Mesenteric fat pad (tissue), 1 donor: ENCODE data around the gene NTF3. TPM values are rescaled to one million over a fixed set of nuclear protein-coding genes. Genes with fewer than 3 reads are reported as not detected.

Experiments used
- DNase-seq: peaks from one replicate; pipeline ENCODE4 v3.0.0-alpha.2; 2020; ENCODE audit warnings: low spot score
- total RNA-seq: library from RNA; stranded (reverse); fragmentation: NEBNext Ultra II Directional; extraction: Animal tissue kit (Norgen Biotek cat#: 25700); gene quantifications from one replicate; pipeline ENCODE4 v1.2.1, GENCODE V29; 2021
- donor health status: DM: yes; HTN: yes; CAD: no.

Gene NTF3
- total RNA-seq, 1 donor from 2014 or later, result 0.84 TPM

DNA sequence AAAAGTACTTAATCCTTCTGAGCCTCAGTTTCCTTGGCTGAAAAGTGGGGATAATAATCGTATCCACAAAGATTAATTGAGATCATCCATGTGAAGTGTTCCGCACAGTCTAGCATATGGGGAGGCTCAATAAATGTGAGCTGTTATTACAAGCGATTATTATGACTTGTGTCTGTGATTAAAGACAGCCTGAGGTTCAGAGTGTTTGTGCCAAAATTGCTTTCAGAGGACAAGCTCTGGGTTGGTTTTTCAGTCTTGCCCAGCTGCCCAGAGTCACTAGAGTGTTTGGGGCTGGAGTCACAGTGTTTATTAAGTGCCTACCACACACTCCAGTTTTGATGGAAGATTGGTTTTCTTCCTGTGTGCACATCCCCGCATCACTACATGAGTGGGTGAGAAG is 53.5 kb downstream of the NTF3 start:
- no peak for DNase-seq

DNA sequence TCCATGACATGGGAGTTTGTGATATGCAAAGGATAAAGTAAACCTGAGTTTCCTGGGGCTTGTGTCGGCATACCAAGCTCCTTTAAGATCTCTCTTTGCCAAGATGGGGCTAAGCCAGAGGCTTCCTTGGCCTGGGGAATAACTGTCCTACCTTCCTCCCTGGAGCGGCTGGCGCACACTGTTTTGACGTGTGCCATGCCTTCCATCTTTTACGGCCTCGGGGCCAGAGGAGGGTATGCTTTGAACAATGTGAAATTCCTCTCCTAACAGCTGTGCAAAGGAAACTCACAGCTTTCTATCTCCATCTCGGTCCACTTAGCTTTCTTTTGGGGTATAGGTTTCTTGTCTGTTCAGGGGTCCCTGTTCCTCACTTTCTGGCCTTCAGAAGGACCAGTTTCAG is 55.2 kb downstream of the NTF3 start:
- no peak for DNase-seq

DNA sequence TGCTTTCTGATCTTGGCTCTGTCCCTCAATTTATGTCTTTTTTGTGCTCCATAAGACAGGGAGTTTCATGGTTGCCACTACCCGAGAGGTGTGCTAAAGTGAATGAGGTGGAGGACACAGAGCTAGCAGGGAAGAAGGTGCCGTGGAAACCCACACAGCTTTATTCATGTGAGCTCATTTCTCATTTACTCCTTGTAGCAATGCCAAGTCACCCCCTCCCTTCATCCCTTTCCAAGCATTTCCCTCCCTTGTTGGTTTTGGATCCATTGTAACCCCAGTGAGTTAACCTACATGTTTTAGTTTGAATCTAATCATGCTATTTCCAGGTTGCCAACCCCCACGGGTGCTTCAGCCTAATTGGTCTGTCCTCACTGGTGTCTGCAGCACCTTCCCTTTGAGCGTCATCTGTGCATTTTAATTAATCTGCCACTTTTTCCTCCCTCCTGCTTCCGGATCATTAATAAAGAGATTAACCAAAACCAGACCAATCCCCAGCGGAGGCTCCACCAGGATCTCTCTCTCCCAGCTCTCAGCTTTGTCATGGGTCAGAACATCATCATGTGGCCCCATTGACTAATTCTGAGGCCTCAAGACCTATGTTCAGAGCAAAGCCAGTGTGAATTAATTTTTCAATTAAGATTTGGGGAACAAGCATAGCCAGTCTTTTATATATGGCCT is 56.2 kb downstream of the NTF3 start:
- no peak for DNase-seq

DNA sequence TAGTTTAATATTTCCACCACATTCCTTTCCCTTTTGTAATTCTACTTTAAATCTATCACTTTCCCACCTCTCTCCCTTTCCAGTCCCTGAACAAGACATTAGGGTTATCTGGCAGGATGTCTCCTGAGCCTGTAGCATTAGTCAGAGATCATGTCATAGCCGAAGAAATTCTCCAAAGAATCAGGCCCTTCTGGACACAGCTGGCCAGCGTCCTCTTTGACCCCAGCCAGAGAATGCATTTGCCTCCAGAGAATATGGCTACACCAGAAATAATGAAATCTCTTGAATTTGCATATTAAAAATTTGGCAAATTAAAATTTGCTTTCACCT is 56.7 kb downstream of the NTF3 start:
- DNase-seq, result no peak

DNA sequence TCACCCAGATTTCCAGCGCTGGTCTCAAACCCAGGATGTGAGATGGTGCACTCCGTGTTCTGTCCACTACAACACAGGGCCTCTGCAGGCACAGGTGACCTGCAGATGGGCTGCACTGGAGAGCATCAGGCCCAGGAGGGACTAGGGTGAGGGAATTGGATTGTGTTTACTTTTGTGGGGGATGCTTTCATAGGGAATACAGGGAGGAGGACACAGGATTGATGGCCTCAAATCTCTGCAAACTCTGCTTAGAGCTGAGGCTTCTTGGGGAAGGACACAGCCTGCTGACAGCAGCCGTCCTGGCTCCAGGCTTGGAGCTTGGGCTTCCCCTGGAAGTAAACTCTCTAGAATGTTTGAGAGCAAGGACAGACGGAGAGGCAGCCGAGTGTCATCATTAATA is 57.1 kb downstream of the NTF3 start:
- no peak for DNase-seq

DNA sequence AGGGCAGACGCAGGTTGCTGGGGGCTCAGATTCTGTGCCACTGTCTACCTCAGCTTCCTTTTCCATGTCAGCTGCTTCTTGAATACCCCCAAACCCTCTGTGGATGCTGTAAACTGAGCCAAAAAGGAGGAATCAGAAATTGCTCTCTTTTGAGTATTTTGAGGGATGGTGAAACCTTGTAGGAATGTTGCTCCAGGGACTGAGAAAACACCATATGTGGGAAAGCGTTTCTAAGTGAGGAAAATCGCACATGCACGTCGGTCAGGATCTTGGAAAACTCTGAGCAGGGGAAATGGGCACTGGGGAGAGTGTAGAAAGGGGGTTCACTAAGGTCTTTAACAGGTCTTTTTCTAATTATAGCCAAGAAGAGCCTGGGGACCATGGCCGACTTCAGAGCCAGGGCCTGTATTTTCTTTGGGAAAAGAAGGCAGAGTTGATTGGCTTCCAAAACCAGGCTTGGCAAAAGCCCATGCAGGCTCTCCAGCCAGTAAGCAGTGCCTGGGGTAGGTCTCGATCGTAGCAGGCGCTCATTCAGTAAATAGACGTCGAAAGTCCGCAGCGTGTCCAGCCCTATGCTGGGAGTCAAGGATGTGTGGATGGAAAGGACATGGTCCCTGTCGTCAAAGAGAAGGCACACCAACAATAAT is 58.0 kb downstream of the NTF3 start:
- DNase-seq, result no peak

DNA sequence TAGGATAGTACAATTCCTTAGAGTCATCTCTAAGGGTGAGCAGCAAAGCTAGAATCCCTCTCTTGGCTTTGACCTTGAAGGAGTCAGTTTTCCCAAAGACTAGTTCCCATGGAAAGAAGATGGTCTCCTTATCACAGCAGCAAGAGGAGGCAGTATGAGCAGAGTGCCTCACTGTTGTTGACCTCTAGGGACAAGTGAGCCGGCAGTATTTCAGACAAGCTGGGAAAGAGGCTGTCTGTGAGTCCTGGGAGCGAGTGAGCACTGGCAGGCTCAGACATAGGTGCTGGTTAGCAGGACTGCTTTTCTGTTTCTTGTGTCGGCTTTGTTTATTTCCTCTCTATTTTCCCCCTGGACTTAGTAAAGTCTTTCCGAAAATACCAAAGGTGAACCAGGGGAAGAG is 60.7 kb downstream of the NTF3 start:
- DNase-seq, result no peak

DNA sequence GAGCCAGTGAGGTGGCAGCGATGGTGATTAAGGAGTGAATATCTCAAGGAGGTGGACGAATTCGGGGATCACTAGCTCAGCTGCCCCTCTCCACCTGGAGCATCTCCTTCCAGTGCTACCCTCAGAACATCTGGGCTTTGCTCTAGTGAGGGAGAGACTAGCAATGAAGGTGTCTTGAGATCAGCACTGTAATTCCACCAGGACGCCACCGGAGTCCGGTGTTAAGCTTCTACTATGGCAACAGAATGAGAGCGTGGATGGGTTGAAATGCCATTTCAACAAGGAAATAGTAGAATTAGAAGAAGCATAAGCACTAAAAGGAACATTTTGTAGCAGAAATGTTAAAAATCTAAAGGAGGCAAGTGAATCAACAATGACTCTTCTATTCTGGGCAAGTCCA is 61.1 kb downstream of the NTF3 start:
- DNase-seq, result no peak

DNA sequence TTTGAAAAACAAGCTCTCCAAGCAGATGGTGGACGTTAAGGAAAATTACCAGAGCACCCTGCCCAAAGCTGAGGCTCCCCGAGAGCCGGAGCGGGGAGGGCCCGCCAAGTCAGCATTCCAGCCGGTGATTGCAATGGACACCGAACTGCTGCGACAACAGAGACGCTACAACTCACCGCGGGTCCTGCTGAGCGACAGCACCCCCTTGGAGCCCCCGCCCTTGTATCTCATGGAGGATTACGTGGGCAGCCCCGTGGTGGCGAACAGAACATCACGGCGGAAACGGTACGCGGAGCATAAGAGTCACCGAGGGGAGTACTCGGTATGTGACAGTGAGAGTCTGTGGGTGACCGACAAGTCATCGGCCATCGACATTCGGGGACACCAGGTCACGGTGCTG is 62.4 kb downstream of the NTF3 start:
- no peak for DNase-seq

DNA sequence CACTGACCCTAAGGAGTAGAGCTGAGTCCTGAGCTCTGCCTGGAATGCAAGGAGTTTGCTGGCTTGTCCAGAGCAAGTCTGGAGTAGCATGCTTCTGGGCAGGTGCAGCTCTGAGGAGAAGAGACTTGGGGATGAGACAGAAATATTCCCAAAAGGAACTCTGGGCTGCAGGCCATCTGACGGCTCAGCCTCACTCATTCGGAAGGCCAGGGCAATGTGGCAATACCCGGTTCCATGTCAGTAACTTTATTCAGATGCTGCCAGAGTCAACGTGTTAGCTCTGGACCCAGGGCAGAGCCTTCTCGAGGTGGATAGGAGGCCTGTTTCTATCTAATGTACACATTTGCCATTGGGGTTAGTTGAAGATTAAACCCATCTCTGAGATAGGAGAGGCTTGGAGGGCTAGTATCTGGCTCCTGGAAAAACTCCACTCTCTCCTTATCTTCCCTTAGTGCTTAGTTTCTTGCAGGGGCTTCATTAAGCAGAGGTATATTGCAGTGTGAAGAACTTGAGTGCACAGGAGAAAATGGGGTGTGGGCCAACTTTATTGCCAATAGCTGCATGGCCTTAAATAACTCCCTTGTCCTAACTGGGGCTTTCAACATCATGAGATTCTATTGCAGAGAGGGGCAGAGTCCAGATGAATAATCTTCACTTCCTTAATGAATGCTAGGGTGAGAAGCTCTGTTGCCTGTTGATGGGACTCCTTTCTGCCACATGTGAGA is 65.6 kb downstream of the NTF3 start:
- no peak for DNase-seq

DNA sequence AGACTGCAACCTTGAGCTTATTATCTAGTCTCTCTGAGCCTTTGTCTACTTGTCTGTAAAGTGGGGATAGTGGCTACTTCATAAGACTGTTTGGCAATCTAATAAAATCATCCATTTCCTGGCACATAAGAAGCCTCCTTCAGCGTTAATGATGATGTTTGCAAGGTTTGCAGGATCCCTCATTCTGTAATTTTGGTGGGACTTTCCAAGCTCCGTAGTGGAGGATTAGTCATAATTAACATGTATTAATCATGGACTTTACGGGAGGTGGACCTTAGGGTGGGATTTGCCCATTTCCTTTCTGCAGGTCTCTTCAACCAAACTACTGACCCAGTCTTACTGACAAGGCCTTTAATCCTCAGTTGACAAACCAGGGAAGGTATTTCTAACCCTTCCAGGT is 66.2 kb downstream of the NTF3 start:
- DNase-seq, result no peak

DNA sequence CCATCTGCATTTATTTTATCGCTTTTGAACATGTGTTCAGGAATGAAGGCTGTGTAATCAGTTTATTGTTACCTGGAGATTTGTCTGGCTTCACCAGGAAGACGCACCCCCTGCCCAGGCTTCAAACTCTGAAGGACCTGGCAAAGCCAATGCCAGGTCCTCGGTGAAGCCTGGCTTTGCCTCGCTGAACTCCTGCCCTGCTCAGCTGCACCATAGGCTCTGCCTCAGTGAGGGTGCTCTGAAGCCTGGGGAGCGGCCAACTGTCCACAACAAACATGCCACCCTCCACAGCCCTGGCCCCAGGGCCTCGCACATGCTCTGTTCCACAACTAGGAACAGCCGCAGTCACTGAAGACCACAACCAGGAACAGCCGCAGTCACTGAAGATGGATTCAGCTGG is 66.9 kb downstream of the NTF3 start:
- no peak for DNase-seq

DNA sequence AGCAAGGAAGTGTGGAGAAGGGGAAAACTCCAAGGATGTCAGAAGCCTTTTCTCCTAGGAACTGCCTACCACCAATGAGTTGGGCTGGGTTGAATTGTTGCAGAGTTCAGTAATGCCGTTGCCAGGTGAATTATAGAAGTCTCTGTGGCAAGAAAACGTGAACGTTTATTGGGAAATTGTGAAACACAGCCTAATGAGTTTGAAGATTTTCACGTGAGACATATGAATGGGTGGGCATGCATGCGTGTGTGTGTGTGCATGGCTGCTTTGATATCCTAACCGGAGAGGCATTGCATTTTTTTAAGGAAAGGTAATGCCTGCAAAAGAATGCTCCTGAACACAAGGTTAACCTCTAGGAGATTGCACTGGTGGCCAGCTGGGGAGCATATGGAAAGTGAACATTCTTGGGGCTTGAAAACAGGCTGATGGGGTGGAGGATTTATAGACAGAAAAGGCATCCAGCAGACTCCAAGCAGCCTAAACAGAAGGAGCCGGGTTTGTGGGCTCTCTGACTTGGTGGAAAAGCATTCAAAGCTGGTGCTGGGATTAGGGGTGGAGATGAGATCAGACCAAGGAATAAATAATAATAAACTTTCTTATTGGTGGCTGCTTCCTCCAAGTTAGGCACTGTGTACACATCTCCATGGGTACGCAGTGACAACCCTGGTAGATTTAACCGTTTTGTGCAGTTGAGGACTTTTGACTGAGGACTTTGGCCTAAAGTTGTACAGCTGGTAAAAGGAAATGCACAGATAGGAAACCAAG is 67.8 kb downstream of the NTF3 start:
- DNase-seq, result no peak

DNA sequence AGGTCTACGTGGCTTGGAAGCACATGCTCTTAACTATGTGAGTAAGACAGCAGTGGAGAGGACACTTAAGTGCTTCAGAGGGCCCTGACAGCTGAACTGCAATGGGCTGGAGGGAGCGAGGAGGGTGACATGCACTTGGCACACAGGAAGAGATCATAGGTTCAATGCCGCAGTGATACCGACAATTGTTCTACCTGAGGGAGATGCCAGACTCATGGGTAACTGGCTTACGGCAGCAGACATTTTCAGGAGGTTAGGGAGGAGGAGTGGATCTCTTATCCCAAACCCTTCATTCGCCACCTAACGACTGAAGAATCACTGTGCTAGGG is 68.4 kb downstream of the NTF3 start:
- DNase-seq, result no peak

DNA sequence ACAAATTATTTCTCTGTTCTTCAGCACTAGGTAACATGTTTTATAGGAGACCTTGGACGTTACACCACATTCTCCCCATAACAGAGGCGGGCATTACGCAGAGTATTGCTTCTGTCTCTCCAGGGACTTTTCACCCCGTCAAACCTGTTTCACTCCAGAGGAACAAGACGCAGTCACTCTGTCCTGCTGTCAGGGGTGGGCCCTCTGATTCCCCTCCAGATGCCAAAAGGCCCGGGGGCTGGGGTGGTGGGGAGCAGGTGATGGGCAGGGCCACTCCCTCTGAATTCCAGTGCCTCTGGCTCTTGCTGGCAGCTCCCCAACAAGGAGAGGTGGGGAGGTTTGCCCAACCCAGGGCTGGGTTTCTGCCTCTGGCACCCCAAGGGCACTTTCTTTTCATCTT is 71.9 kb downstream of the NTF3 start:
- DNase-seq, result no peak

DNA sequence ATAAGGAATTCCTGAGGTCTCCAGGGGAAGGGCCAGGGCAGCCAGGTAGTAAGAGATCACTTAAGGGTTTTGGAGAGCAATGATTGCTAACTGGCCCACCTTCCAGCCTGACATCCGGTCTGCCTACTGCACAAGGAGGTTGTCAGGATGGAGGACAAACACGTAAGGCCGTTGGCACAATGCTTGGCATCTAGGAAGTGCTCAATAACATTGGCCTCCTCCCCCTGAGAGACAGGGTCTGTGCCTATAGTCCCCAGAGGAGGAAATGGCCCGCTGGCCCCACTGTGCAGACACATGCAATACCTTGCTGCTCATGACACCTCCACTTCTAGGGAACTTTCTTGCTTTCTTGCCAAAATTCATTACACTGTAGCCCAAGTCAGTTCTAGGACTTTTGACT is 73.2 kb downstream of the NTF3 start:
- no peak for DNase-seq

DNA sequence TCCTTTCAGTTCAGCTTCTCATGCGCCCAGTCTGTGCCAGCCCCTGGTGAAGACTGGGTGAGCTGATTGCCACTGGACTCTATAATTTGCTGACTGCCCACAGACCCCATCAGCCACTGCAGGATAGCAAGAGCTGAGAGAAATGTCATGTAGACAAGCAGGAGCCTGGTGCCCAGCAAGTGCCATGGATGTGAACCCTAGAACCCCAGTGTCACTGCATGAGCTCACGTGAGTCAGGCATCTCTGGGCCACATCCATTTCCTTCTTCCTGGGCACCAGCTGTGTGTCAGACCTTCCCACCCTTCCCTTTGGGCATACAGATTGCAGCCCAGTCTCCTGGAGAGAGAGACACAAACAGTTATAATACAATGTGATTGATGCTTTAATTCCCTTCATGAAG is 73.8 kb downstream of the NTF3 start:
- no peak for DNase-seq

DNA sequence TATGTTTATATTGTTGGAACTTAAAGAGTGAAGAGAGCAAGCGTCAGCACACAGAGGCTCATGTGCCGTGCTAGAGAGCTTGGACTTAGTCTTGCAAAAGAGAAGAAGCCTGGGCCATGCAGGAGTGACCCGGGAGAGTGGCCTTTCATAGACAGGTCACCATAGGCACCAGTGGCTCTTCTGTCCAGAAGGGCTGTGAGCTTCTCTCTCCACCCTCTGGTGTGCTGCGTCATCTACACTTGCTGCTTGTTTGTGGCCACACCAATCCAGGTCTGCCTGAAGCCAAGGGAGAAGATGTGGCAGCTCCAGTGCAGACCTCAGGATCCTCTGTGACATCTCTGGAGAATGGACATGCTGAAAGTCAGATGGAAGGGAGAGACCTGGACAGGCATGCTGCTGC is 74.4 kb downstream of the NTF3 start:
- no peak for DNase-seq

DNA sequence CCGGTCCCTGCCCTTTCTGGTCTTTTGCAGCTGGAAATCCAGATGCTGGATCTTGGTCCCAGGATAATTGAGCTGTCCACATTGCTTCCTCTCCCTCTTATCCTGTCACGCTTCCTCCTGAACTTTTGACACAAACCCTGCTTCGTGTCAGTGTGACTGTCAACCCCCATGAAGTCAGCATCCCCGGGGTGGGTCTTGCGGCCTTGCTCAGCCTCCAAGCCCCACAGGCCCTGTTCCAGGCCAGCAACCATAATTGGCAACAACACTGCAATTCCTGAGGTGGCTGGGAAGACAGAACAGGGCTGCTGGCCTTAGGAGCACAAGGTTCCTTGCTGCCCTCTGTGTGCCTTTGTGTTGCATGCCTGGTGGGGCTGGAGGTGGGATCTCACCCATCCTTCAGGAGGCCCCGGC is 74.9 kb downstream of the NTF3 start:
- no peak for DNase-seq

DNA sequence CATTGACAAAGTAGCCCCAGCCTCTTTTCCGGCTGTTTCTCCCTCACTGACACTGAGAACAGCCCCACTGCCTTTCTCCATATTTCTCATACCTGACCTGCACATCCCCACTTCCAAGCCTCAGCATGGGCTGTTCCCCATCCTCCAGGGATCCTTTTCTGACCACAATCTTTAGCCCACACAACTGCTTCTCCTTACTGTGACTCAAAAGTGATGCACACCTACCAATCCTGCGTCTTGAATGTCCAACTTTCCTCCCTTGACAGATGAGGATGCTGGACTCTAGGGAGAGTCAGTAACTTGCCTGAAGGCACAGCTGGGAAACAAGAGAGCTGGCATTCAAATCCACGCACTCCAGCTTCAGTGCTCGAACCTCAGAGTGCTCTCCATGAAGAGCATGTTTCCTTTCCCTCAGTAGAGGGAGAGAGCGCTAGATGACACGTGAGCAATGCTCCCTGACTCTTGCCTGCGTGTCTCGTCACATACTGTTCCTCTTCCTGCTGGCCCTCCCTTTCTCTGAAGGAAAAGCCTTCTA is 75.6 kb downstream of the NTF3 start:
- no peak for DNase-seq

DNA sequence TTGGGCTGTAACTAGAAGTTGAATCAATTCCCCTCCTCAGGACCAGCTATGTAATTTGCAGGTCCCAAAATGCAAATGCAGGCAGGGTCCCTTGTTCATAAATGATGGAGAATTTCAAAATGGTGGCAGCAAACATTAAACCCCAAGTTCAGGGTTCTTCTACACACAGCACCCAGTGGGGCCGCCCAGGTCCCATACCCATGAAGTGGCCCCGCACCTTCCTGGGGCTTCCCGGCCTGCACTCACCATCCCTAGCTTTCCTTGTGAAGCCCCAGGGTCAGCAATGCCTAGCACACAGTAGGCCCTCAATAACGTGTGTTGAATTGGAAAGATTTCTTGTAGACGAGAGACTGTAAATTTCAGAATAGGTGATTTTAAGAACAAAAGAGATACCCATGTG is 76.0 kb downstream of the NTF3 start:
- no peak for DNase-seq

DNA sequence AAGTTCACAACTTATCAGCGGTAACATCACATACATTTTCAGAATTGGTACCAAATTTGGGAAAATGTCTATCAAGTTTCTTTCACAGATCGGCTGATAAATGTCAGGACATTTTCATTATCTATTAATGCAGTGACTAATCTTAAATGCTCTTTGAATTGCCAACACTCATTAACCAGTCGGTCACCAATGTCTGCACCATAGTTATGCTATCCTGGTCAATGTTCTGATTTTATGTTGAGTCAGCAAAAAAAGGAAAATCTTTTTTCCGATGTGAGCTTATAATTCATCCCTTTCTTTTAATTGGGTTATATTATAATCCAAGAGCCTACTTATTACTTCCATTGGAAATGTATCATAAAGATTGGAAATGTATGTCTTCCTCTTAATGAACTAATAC is 77.2 kb downstream of the NTF3 start:
- DNase-seq, result no peak
